Measurements from ENCODE around the gene NAT8L.

DNA sequence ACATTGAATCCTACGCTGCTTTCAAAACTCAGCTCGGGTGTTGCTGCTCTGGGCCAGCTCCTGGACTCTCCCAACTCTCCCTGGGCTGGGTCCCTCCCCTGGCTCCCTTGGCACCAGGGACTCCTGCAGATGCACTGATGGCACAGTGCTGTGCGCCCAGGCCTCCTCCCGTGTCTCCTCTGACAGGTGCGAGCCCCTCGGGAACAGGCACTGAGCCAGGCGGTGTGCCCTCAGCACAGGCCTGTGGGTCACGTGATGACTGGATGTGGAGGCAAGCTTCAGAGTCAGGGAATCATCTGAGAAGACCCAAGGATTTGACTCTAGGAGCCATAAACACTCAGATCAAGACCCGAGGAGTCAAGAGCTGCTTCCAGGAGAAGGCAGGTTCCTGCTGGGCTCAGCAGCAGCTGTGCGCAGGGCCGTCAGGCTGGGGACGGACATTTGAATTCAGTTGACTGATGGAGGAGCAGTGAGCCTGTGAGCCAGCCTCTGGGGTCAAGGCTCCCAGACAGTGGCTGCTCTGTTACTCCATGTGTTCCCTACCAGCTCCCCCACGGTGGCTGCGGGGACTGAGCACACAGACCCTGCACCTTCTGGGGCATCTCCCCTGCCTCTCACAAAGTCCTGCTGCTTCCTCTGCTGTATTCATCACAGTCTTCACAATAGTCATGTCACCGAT, 33.0 kb downstream of the NAT8L start:
- TF ChIP-seq EP300 (IDR thresholded peaks at IDR 0.05) = no peak
- TF ChIP-seq, protein P1, sequence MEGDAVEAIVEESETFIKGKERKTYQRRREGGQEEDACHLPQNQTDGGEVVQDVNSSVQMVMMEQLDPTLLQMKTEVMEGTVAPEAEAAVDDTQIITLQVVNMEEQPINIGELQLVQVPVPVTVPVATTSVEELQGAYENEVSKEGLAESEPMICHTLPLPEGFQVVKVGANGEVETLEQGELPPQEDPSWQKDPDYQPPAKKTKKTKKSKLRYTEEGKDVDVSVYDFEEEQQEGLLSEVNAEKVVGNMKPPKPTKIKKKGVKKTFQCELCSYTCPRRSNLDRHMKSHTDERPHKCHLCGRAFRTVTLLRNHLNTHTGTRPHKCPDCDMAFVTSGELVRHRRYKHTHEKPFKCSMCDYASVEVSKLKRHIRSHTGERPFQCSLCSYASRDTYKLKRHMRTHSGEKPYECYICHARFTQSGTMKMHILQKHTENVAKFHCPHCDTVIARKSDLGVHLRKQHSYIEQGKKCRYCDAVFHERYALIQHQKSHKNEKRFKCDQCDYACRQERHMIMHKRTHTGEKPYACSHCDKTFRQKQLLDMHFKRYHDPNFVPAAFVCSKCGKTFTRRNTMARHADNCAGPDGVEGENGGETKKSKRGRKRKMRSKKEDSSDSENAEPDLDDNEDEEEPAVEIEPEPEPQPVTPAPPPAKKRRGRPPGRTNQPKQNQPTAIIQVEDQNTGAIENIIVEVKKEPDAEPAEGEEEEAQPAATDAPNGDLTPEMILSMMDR (IDR thresholded peaks at IDR 0.05) = no peak

Measured in esophagus muscularis mucosa (tissue), 3 donors.